Measurements from ENCODE around the gene PI4K2A. TPM values are rescaled to one million over a fixed set of nuclear protein-coding genes. Genes with fewer than 3 reads are reported as not detected.

The PI4K2A gene
- total and polyA plus RNA-seq, 2 donors (not counting 3 experiments of a cell fraction or from before 2014, with no cell fraction given) = 20.4 to 24.6 TPM

- Histone ChIP-seq H3K9ac (replicated peaks; ENCODE audit: extremely low read depth, insufficient read depth, low read length) (no peak overlapping the region), H3K4me2 (ENCODE audit: insufficient read depth, low read length) (no peak overlapping the region), H3K4me1 (ENCODE audit: control insufficient read depth, extremely low read depth, insufficient read depth, low read length) (no peaks in the 10 kb centered on the region), H3K36me3 (ENCODE audit: control insufficient read depth in 2 of 2, extremely low read depth in 1 of 2, insufficient read depth in 2 of 2, low read length in 2 of 2) (no peaks in the 10 kb centered on the region), H2AFZ (ENCODE audit: low read depth, low read length) (no peak overlapping the region), H3K4me3 (replicated peaks in 1 of 3; ENCODE audit: insufficient read depth in 1 of 3, low read depth in 1 of 3, low read length in 3 of 3) (no peak overlapping the region), H4K20me1 (replicated peaks; ENCODE audit: control insufficient read depth, extremely low read depth, insufficient read depth, low read length) (no peaks in the 10 kb centered on the region), H3K79me2 (ENCODE audit: control insufficient read depth, insufficient read depth, low read length) (no peaks in the 10 kb centered on the region), H3K27ac (ENCODE audit: insufficient read depth, low read depth, low read length) (no peak overlapping the region), H3K9me1 (replicated peaks; ENCODE audit: control insufficient read depth, extremely low read depth, insufficient read depth, low read length) (no peaks in the 10 kb centered on the region), H3K27me3 (ENCODE audit: control insufficient read depth in 2 of 2, insufficient read depth in 2 of 2, low read length in 2 of 2) (no peaks in the 10 kb centered on the region), H3K9me3 (replicated peaks; ENCODE audit: control insufficient read depth, insufficient read depth, low read length) (no peaks in the 10 kb centered on the region)
- dilution Hi-C loops (cut with MboI; ENCODE audit: extremely low pct_ligation_motif_present, low sequenced_read_pairs) = no loop called here
- DNase-seq (ENCODE audit: low read depth, low spot score) (no peak), FAIRE-seq (no peak)
- TF ChIP-seq GATA2 (IDR thresholded peaks at IDR 0.05; ENCODE audit: insufficient read depth, insufficient read length, low read depth, low read length) = no peak
- TF ChIP-seq POLR2AphosphoS5 (IDR thresholded peaks at IDR 0.05; ENCODE audit: insufficient read depth, low read depth, low read length) = no peak
- TF ChIP-seq EZH2 (IDR thresholded peaks at IDR 0.05; ENCODE audit: borderline replicate concordance, low read depth, low read length, severe bottlenecking) = no peak
- TF ChIP-seq FOS (IDR thresholded peaks at IDR 0.05; ENCODE audit: borderline replicate concordance, insufficient read depth, low read length) = no peak
- no peak for TF ChIP-seq MAX (IDR thresholded peaks at IDR 0.05; ENCODE audit: insufficient read depth, insufficient read length)
- no peak for TF ChIP-seq CTCF (IDR thresholded peaks at IDR 0.05; ENCODE audit: extremely low read depth in 1 of 2, insufficient read depth in 1 of 2, low read depth in 1 of 2, low read length in 2 of 2)
- no peak for TF ChIP-seq JUN (IDR thresholded peaks at IDR 0.05; ENCODE audit: borderline replicate concordance, insufficient read depth, insufficient read length, low read depth)
- no peak for TF ChIP-seq POLR2A (IDR thresholded peaks at IDR 0.05; ENCODE audit: low read depth, low read length)
- no peak for TF ChIP-seq MYC (IDR thresholded peaks at IDR 0.05; ENCODE audit: low read depth, low read length)
- intact Hi-C loops (cut with micrococcal nuclease) = no loop called here
- ChIA-PET POLR2A (no interaction called here), CTCF (no interaction called here)
- BruUV-seq (replicated peaks) = no TSS peak
Measured at GRCh38 chr10:97623277-97623676, 17.2 kb upstream of the PI4K2A start.

All from endothelial cell of umbilical vein (primary cell).